GM23338 (cell line): ENCODE results near the gene RSPO3. TPM values are rescaled to one million over a fixed set of nuclear protein-coding genes. Genes with fewer than 3 reads are reported as not detected.

ENCODE experiments used
- ATAC-seq: fragments of 200-7000 bp; cut with Tn5 transposase; 3 replicates; pipeline ENCODE4 v1.9.1; 2020
- DNase-seq: peaks from one replicate; pipeline ENCODE4 v3.0.0-alpha.2; 2015; ENCODE audit warnings: low spot score
- H2AFZ ChIP-seq: fragments of 200-600 bp; sonication (generic); 2 replicates; pipeline ENCODE4 v1.8.0; 2016; ENCODE audit warnings: antibody characterized with exemption, mild to moderate bottlenecking, moderate library complexity
- H3F3A ChIP-seq: fragments of 200-600 bp; sonication (generic); replicated peaks from 2 replicates; pipeline ENCODE4 v1.8.0; 2017; ENCODE audit warnings: antibody characterized with exemption, mixed run types, low read depth
- H3K27ac ChIP-seq: fragments of 200-600 bp; sonication (generic); 2 replicates; pipeline ENCODE4 v1.6.1; 2016; ENCODE audit warnings: low read depth
- H3K27me3 ChIP-seq: fragments of 200-600 bp; sonication (generic); 2 replicates; pipeline ENCODE4 v1.8.0; 2016; ENCODE audit warnings: mild to moderate bottlenecking, mixed run types, moderate library complexity; ENCODE audit not compliant: insufficient read depth
- H3K36me3 ChIP-seq: fragments of 200-600 bp; sonication (generic); 2 replicates; pipeline ENCODE4 v1.8.0; 2016; ENCODE audit warnings: mild to moderate bottlenecking; ENCODE audit not compliant: insufficient read depth
- H3K4me1 ChIP-seq: fragments of 200-600 bp; sonication (generic); 2 replicates; pipeline ENCODE4 v1.8.0; 2016; ENCODE audit warnings: mild to moderate bottlenecking, moderate library complexity; ENCODE audit not compliant: insufficient read depth
- H3K4me2 ChIP-seq: fragments of 200-600 bp; sonication (generic); 2 replicates; pipeline ENCODE4 v1.7.1; 2017; ENCODE audit warnings: mixed run types
- H3K4me3 ChIP-seq: fragments of 200-600 bp; sonication (generic); 2 replicates; pipeline ENCODE4 v1.6.1; 2016; ENCODE audit warnings: mixed run types
- H3K79me2 ChIP-seq: fragments of 200-600 bp; sonication (generic); replicated peaks from 2 replicates; pipeline ENCODE4 v1.8.0; 2017; ENCODE audit warnings: mild to moderate bottlenecking; ENCODE audit not compliant: insufficient read depth
- H3K9me2 ChIP-seq: fragments of 200-600 bp; sonication (generic); 2 replicates; pipeline ENCODE4 v1.8.0; 2017; ENCODE audit not compliant: insufficient read depth
- H4K20me1 ChIP-seq: fragments of 200-600 bp; sonication (generic); replicated peaks from 2 replicates; pipeline ENCODE4 v1.8.0; 2017; ENCODE audit warnings: mild to moderate bottlenecking; ENCODE audit not compliant: insufficient read depth
- H3K27ac Mint-ChIP-seq: 2 replicates; pipeline ENCODE4 v1.8.0; 2020; ENCODE audit warnings: inconsistent platforms, mild to moderate bottlenecking, moderate library complexity, mixed read lengths
- H3K27me3 Mint-ChIP-seq: 3 replicates; pipeline ENCODE4 v1.8.0; 2022; ENCODE audit warnings: low read depth, mild to moderate bottlenecking, moderate library complexity, mixed read lengths, inconsistent platforms; ENCODE audit not compliant: insufficient read depth, poor library complexity
- H3K36me3 Mint-ChIP-seq: 3 replicates; pipeline ENCODE4 v1.8.0; 2021; ENCODE audit warnings: low read depth, mild to moderate bottlenecking, inconsistent platforms, moderate library complexity, mixed read lengths
- H3K4me1 Mint-ChIP-seq: 3 replicates; pipeline ENCODE4 v1.8.0; 2020; ENCODE audit warnings: mild to moderate bottlenecking, inconsistent platforms, mixed read lengths
- H3K4me3 Mint-ChIP-seq: 3 replicates; pipeline ENCODE4 v1.8.0; 2021; ENCODE audit warnings: moderate library complexity, mild to moderate bottlenecking, inconsistent platforms, mixed read lengths
- H3K9me3 Mint-ChIP-seq: 3 replicates; pipeline ENCODE4 v1.8.0; 2020; ENCODE audit warnings: moderate library complexity, mild to moderate bottlenecking, inconsistent platforms, mixed read lengths
- CREB1 ChIP-seq: fragments of 250-450 bp; sonication (Bioruptor Pico); IDR thresholded peaks from 2 replicates; pipeline ENCODE4 v1.5.0; 2020; ENCODE audit warnings: low read depth, mild to moderate bottlenecking, moderate library complexity
- CTCF ChIP-seq, 2 experiments: fragments of 200-600 bp in 1 of 2; sonication (generic) in 1 of 2; conservative IDR thresholded peaks; 2 replicates each; pipeline versions ENCODE4 v1.5.1 to v1.6.1; 2016 to 2017; ENCODE audit warnings: antibody characterized with exemption in 2 of 2, low read depth in 2 of 2, mild to moderate bottlenecking in 2 of 2, moderate library complexity in 1 of 2
- ETS1 ChIP-seq: IDR thresholded peaks from 2 replicates; pipeline ENCODE4 v1.6.1; 2016; ENCODE audit warnings: antibody characterized with exemption
- EZH2 ChIP-seq: fragments of 200-600 bp; sonication (generic); IDR thresholded peaks from one replicate; pipeline ENCODE4 v1.8.0; 2017; ENCODE audit warnings: antibody characterized with exemption, mild to moderate bottlenecking, low read depth; ENCODE audit not compliant: unreplicated experiment
- EZH2phosphoT487 ChIP-seq: fragments of 200-600 bp; sonication (generic); IDR thresholded peaks from one replicate; pipeline ENCODE4 v1.8.1; 2018; ENCODE audit warnings: antibody characterized with exemption; ENCODE audit not compliant: unreplicated experiment
- JUNB ChIP-seq: IDR thresholded peaks from one replicate; pipeline ENCODE4 v1.6.1; 2016; ENCODE audit warnings: antibody characterized with exemption; ENCODE audit not compliant: unreplicated experiment
- NANOG ChIP-seq: IDR thresholded peaks from 2 replicates; pipeline ENCODE4 v1.6.1; 2016; ENCODE audit warnings: antibody characterized with exemption, borderline replicate concordance
- POLR2AphosphoS5 ChIP-seq: IDR thresholded peaks from 2 replicates; pipeline ENCODE4 v1.6.1; 2016; ENCODE audit warnings: antibody characterized with exemption, low read depth
- REST ChIP-seq: IDR thresholded peaks from one replicate; pipeline ENCODE4 v1.6.1; 2018; ENCODE audit warnings: antibody characterized with exemption; ENCODE audit not compliant: unreplicated experiment
- STAT1 ChIP-seq: IDR thresholded peaks from one replicate; pipeline ENCODE4 v1.6.1; 2016; ENCODE audit warnings: antibody characterized with exemption; ENCODE audit not compliant: unreplicated experiment
- ZNF114 ChIP-seq: fragments of 250-450 bp; sonication (Bioruptor Pico); IDR thresholded peaks from 2 replicates; pipeline ENCODE4 v1.5.0; 2020; ENCODE audit warnings: mild to moderate bottlenecking, moderate library complexity
- ZNF331 ChIP-seq: fragments of 250-450 bp; sonication (Bioruptor Pico); IDR thresholded peaks from 2 replicates; pipeline ENCODE4 v1.5.0; 2020; ENCODE audit warnings: low read depth, mild to moderate bottlenecking, moderate library complexity
- ZNF462 ChIP-seq: fragments of 250-450 bp; sonication (Bioruptor Pico); IDR thresholded peaks from 2 replicates; pipeline ENCODE4 v1.5.0; 2020; ENCODE audit warnings: mild to moderate bottlenecking, moderate library complexity
- polyA plus RNA-seq: library from polyadenylated mRNA; unstranded; fragments of >200 nt; fragmentation: Nextera tagmentation; extraction: Ambion mirVana; gene quantifications from 2 replicates; pipeline ENCODE4 v1.2.1, GENCODE V29; 2016
- total RNA-seq: library from RNA; depleted of rRNA; stranded (reverse); fragments of >200 nt; shearing (Covaris generic); gene quantifications from 2 replicates; pipeline ENCODE4 v1.2.3, GENCODE V29; 2014

Gene RSPO3
- total and polyA plus RNA-seq, 2 experiments from 2014 or later = not detected

- Mint-ChIP-seq H3K9me3 (no peaks in the 10 kb centered on the region), H3K4me3 (no peak overlapping the region), H3K27ac (no peak overlapping the region), H3K27me3 (no peaks in the 10 kb centered on the region), H3K4me1 (peaks cover 2% of the 10 kb centered on the region; the same call in 2 of the 3 replicates), H3K36me3 (no peaks in the 10 kb centered on the region)
- Histone ChIP-seq H3K9me2 (no peaks in the 10 kb centered on the region), H3K27ac (no peak overlapping the region), H3K4me3 (no peak overlapping the region), H4K20me1 (no peaks in the 10 kb centered on the region), H3K27me3 (no peaks in the 10 kb centered on the region), H3K36me3 (no peaks in the 10 kb centered on the region), H3K4me1 (no peaks in the 10 kb centered on the region; the same call in none of the 2 replicates), H2AFZ (no peak overlapping the region), H3K4me2 (peak overlapping the region; percentile 5; the same call in 1 of the 2 replicates), H3F3A (no peaks in the 10 kb centered on the region), H3K79me2 (no peaks in the 10 kb centered on the region)
- TF ChIP-seq ZNF462 (CRISPR knock-in tag) (no peak), NANOG (no peak), ZNF114 (CRISPR knock-in tag) (no peak), CREB1 (CRISPR knock-in tag) (no peak), EZH2 (no peak), REST (no peak), POLR2AphosphoS5 (no peak), CTCF (conservative IDR thresholded peaks at IDR 0.05; ENCODE audit: low read depth in 2 of 2) (no peak), EZH2phosphoT487 (no peak), JUNB (no peak), ZNF331 (CRISPR knock-in tag) (no peak), STAT1 (no peak), ETS1 (no peak)
- ATAC-seq (no peak), DNase-seq (no peak)
These were observed 88.1 kb downstream of the RSPO3 start for GRCh38 chr6:127206531-127207095.
